Fibroblast of pulmonary artery (primary cell): ENCODE results near the gene RABGEF1.
"Not testable (repeated sequence)": the region's sequence is repeated elsewhere in the genome, so short reads cannot be mapped to it uniquely, and the experiment has no call there.

Experiments
- DNase-seq: peaks from one replicate; pipeline ENCODE4 v3.0.0-alpha.2; 2010; ENCODE audit warnings: low read depth
- H3K4me3 ChIP-seq: replicated peaks from 2 replicates; pipeline ENCODE4 v1.5.1; 2011; ENCODE audit warnings: low read depth, mild to moderate bottlenecking, control low read depth, low read length, moderate library complexity
- CTCF ChIP-seq: IDR thresholded peaks from 2 replicates; pipeline ENCODE4 v1.5.1; 2011; ENCODE audit warnings: mild to moderate bottlenecking, control low read depth, low read length, inconsistent platforms; ENCODE audit errors: missing control alignments

The RABGEF1 gene

DNA sequence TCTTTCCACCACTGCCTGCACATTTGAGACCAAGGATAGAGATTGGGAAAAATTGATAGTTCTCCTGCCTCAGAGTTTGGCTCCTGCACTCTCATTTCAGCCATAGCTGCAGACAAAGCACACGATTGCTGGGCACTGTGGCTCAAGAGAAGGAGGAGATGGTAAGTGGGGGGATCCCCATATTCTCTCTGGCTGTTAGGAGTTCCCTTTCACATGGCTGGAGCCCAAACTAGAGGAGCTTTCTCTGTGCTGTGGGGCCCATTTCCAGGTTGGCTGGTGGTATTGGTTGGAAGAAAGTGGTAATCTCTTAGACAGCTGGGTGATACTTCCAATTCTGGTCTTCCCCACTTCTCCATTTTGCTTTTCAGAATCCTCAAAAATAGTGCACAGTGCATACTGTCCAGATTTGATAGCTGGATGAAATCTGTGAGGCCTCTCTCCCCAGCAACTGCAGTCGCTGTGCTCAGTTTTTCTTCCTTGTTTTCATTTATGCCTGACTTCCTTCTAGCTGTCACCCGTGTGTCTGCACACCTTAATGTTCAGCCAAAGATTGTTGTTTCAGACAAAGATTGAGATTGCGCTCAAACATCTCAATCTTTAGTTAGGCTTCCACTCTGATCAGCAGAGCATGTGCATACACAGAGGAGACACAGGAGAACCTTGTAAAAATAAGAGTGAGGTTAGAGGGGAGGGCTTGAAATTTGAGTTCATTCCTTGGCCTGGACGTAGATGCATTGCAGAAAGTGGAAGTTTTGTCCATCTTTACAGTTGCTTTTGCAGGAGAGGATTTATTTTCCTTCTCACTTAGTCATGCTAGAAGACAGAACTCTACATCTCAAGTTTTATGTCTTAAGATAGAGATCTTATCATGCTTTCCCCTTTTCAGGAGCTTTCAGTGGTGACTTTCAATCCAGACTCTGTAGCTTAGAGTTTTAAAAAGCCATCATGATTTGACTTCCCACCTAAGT lies 28.6 kb downstream of the RABGEF1 start:
- no peak for TF ChIP-seq CTCF
- no peak overlapping the region for H3K4me3 ChIP-seq
- no peak for DNase-seq

GRCh38 chr7:66769833-66770512 lies 29.4 kb downstream of the RABGEF1 start:
- DNase-seq, result peak; percentile 42
- no peak for TF ChIP-seq CTCF
- no peak overlapping the region for H3K4me3 ChIP-seq

DNA sequence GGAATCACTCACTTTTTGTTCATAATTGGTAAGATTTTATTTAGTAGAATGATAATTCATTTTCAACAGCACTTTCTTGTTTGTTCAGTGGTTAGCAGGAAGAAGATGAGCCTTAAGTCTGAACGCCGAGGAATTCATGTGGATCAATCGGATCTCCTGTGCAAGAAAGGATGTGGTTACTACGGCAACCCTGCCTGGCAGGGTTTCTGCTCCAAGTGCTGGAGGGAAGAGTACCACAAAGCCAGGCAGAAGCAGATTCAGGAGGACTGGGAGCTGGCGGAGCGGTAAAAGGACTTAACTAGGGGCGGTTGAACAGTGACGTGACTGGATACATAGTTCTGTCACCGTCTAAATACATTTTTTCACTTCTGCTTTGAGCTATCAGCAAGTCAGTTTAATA lies 31.3 kb downstream of the RABGEF1 start:
- DNase-seq, result no peak
- TF ChIP-seq CTCF, result no peak
- no peak overlapping the region for H3K4me3 ChIP-seq

DNA sequence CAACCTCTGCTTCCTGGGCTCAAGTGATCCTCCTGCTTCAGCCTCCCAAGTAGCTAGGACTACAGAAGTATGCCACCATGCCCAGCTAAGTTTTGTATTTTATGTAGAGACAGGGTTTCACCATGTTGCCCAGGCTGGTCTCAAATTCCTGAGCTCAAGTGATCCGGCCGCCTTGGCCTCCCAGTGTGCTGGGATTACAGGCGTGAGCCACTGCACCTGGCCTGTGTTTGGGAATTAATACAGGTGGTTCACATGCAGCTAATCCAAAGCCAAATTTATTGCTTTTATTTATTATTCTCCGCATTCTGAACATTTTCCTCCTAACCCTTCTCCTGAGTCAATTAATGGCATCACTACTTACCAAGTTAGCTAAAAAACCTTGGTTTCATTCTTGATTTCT lies 33.2 kb downstream of the RABGEF1 start:
- DNase-seq, H3K4me3 ChIP-seq: not testable (repeated sequence)

DNA sequence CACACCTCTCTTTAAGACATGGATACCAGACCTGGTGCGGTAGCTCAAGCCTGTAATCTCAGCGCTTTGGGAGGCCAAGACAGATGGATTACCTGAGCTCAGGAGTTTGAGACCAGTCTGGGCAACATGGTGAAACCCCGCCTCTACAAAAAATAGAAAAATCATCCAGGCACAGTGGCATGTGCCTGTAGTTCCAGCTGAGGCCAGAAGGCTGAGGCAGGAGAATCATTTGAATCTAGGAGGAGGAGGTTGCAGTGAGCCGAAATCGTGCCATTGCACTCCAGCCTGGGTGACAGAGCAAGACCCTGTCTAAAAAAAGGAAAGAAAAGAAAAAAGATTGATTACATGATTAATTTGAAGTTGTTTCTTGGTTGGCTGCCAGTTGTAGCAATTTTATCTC lies 35.9 kb downstream of the RABGEF1 start:
- DNase-seq, H3K4me3 ChIP-seq: not testable (repeated sequence)

- no peak for TF ChIP-seq CTCF
- DNase-seq, result no peak
Measured at GRCh38 chr7:66776800-66777442, 36.4 kb downstream of the RABGEF1 start.

GRCh38 chr7:66778201-66778600 lies 37.7 kb downstream of the RABGEF1 start:
- TF ChIP-seq CTCF, result no peak
- no peak overlapping the region for H3K4me3 ChIP-seq
- peak; percentile 25 for DNase-seq

More at GRCh38 chr7:66776800-66777442, 36.4 kb downstream of the RABGEF1 start:
- H3K4me3 ChIP-seq, result no peak overlapping the region
